Body of pancreas (tissue), 4 donors: ENCODE measurements around the gene IL1RL2. TPM values are rescaled to one million over a fixed set of nuclear protein-coding genes. Genes with fewer than 3 reads are reported as not detected.

ENCODE experiments used
- ATAC-seq: fragments of 150-250 bp; one replicate; pipeline ENCODE4 v1.9.1; 2016
- DNase-seq, 4 donors: peaks; one replicate each; pipeline ENCODE4 v3.0.0-alpha.2; 2019
- H3K27ac ChIP-seq, 4 donors: fragments of 200-600 bp; sonication (generic); 1 replicate in 3 of 4; 2 replicates in 1 of 4; pipeline versions ENCODE4 v1.5.1 to v1.6.1; 2016 to 2019; ENCODE audit warnings: mild to moderate bottlenecking in 1 of 4, mixed read lengths in 1 of 4, moderate library complexity in 1 of 4
- H3K27me3 ChIP-seq, 2 donors: fragments of 200-600 bp; sonication (generic); one replicate each; pipeline ENCODE4 v1.6.0; 2016; ENCODE audit warnings: mild to moderate bottlenecking in 1 of 2
- H3K36me3 ChIP-seq, 2 donors: fragments of 200-600 bp; sonication (generic); replicated peaks in 1 of 2; 2 replicates each; pipeline ENCODE4 v1.5.1; 2016; ENCODE audit warnings: low read depth in 2 of 2; ENCODE audit not compliant: insufficient read depth in 1 of 2
- H3K4me1 ChIP-seq: fragments of 200-600 bp; sonication (generic); one replicate; pipeline ENCODE4 v1.6.0; 2016
- H3K4me3 ChIP-seq, 2 donors: fragments of 200-600 bp; sonication (generic); 1 replicate in 1 of 2; 2 replicates in 1 of 2; pipeline ENCODE4 v1.5.1; 2016 to 2019
- H3K9me3 ChIP-seq, 3 donors: fragments of 200-600 bp; sonication (generic); 1 replicate in 2 of 3; 2 replicates in 1 of 3; pipeline ENCODE4 v1.5.1; 2016
- CTCF ChIP-seq, 7 experiments: fragments of 450-650 bp in 4 of 7; fragments of 200-600 bp in 3 of 7; sonication (generic) in 3 of 7; IDR thresholded peaks; one replicate each; pipeline ENCODE4 v1.5.1; 2016 to 2019; ENCODE audit warnings: antibody characterized with exemption in 7 of 7
- POLR2A ChIP-seq, 3 donors: fragments of 450-650 bp; IDR thresholded peaks; one replicate each; pipeline ENCODE4 v1.6.1; 2016; ENCODE audit warnings: antibody characterized with exemption in 3 of 3, mild to moderate bottlenecking in 2 of 3
- WGBS, 2 donors: methylation state at CpG; one replicate each; pipeline ENCODE4 v1.1.5; 2017; 5-methylcytosine and 5-hydroxymethylcytosine counted together
- intact Hi-C: fragments of 100-400 bp; cut with DNase I; formaldehyde crosslinking; loops from one replicate; pipeline ENCODE4 v1.15.1; 2023
- total RNA-seq, 2 donors: library from RNA; depleted of rRNA; stranded (reverse); fragments of >200 nt; gene quantifications; one replicate each; pipeline ENCODE4 v1.1.0, GENCODE V29; 2016

The IL1RL2 gene
- total RNA-seq, 2 donors from 2014 or later = 0.52 TPM; not detected in 1

DNA sequence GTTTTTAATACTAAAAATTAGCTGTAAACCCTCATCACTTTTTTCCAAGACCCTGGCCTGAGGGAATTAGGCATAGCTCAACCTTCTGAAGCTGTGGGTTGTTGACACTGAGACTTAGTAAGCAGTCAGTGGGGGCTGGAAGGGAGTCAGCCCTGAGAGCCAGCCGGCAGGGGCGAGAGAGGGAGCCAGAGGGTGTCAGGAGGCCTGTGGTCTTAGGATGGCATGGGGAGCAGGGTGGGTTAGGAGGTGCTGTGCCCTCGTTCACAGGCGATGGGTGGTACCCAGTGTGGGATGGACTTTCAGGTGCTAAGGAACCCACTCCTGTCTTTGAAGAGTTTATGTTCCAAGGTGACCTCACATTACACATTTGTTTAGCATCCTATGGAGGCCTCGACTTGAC lies 49.3 kb downstream of the IL1RL2 start:
- TF ChIP-seq CTCF (IDR thresholded peaks at IDR 0.05) (no peak), POLR2A (IDR thresholded peaks at IDR 0.05) (no peak)
- Histone ChIP-seq H3K27me3 (no peaks in the 10 kb centered on the region), H3K9me3 (no peaks in the 10 kb centered on the region), H3K36me3 (no peaks in the 10 kb centered on the region), H3K4me3 (no peak overlapping the region), H3K4me1 (peaks cover 17% of the 10 kb centered on the region), H3K27ac (no peak overlapping the region)
- ATAC-seq (no peak), DNase-seq (no peak)
- intact Hi-C loops = loop anchor here (5.0 kb wide), 1 partner anchor 214 kb away; no protein-coding TSS in a partner anchor
- WGBS, 2 donors = 64 to 65% methylated on average over 5 of the region's 5 CpGs

- intact Hi-C loops = loop anchor here (5.0 kb wide), 1 partner anchor 215 kb away; no protein-coding TSS in a partner anchor
- Histone ChIP-seq H3K27ac (no peak overlapping the region), H3K9me3 (no peaks in the 10 kb centered on the region), H3K27me3 (no peaks in the 10 kb centered on the region), H3K36me3 (no peaks in the 10 kb centered on the region), H3K4me1 (peaks cover 18% of the 10 kb centered on the region), H3K4me3 (no peak overlapping the region)
- 80 to 85% methylated on average over 11 of the region's 11 CpGs for WGBS, 2 donors
- ATAC-seq = no peak
- DNase-seq = no peak
- TF ChIP-seq POLR2A (IDR thresholded peaks at IDR 0.05) = no peak
- TF ChIP-seq CTCF (IDR thresholded peaks at IDR 0.05) = no peak
These were observed 50.4 kb downstream of the IL1RL2 start for GRCh38 chr2:102237176-102237575.

DNA sequence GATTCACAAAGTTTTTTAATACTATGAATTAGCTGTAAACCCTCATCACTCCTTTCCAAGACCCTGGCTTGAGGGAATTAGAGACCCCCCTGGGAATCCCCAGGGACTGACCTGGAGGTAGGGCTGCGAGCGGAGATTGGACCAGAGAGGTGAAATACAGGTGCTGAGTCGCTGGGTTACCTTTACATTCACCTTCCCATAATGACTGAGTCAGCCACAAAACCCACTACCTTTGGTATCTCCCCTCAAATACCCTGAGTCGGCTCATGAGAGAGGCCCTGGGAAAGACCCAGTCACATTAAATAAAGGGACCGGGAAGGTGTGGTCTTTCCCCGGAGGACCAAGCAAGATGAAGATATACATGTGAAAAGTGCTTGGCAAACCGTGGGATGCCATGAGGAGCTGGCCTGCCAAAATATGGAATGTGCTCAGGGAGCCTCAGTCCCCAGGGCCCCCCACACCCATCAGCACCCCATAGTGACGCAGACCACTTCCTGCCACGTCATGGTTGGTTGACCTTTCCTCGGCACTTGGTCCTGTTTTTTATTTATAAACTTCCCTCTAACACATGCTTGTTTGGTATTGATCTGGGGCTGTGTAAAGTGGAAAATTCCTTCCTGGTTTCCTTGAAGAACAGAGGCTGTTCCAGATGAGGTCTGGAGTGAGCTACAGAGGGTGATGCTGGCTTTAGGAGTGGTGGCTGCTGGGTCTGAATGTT lies 51.4 kb downstream of the IL1RL2 start:
- Histone ChIP-seq H3K27ac (peak overlapping the region in 2 of 4 donors; percentile 31 to 37), H3K27me3 (no peaks in the 10 kb centered on the region), H3K9me3 (no peaks in the 10 kb centered on the region), H3K4me1 (peaks cover 18% of the 10 kb centered on the region), H3K4me3 (no peak overlapping the region), H3K36me3 (no peaks in the 10 kb centered on the region)
- ATAC-seq (peak; percentile 46), DNase-seq (peak in 1 of 4 donors; percentile 38)
- intact Hi-C loops = loop anchor here (5.0 kb wide), 1 partner anchor 216 kb away; no protein-coding TSS in a partner anchor
- WGBS, 2 donors = 48% methylated on average over 10 of the region's 10 CpGs
- TF ChIP-seq POLR2A (IDR thresholded peaks at IDR 0.05) (no peak), CTCF (IDR thresholded peaks at IDR 0.05) (no peak)

- 92 to 94% methylated on average over 2 of the region's 2 CpGs for WGBS, 2 donors
- H3K4me1 ChIP-seq = peaks cover 18% of the 10 kb centered on the region
- intact Hi-C loops = loop anchor here (5.0 kb wide), 1 partner anchor 216 kb away; no protein-coding TSS in a partner anchor
These were observed 52.0 kb downstream of the IL1RL2 start for GRCh38 chr2:102238778-102239177.

More at GRCh38 chr2:102238778-102239177, 52.0 kb downstream of the IL1RL2 start:
- DNase-seq = no peak
- TF ChIP-seq CTCF (IDR thresholded peaks at IDR 0.05) (no peak), POLR2A (IDR thresholded peaks at IDR 0.05) (no peak)
- peak overlapping the region in 1 of 4 donors; percentile 31 for H3K27ac ChIP-seq
- no peaks in the 10 kb centered on the region for H3K27me3 ChIP-seq
- no peak for ATAC-seq
- no peak overlapping the region for H3K4me3 ChIP-seq
- H3K9me3 ChIP-seq = no peaks in the 10 kb centered on the region
- no peaks in the 10 kb centered on the region for H3K36me3 ChIP-seq
